ENCODE results near the gene GNRHR.

- TF ChIP-seq EZH2 (IDR thresholded peaks at IDR 0.05; ENCODE audit: borderline replicate concordance), result no peak
- TF ChIP-seq CTCF (IDR thresholded peaks at IDR 0.05; ENCODE audit: poor library complexity), result no peak
- no peak for TF ChIP-seq EZH2phosphoT487 (IDR thresholded peaks at IDR 0.05; ENCODE audit: low read depth, severe bottlenecking, unreplicated experiment)
These were observed 41.3 kb downstream of the GNRHR start for GRCh38 chr4:67712650-67713528.
